ENCODE data around the gene STAT5B. TPM values are rescaled to one million over a fixed set of nuclear protein-coding genes. Genes with fewer than 3 reads are reported as not detected.

STAT5B gene
- polyA plus RNA-seq, 1 experiment = 34.0 TPM

DNA sequence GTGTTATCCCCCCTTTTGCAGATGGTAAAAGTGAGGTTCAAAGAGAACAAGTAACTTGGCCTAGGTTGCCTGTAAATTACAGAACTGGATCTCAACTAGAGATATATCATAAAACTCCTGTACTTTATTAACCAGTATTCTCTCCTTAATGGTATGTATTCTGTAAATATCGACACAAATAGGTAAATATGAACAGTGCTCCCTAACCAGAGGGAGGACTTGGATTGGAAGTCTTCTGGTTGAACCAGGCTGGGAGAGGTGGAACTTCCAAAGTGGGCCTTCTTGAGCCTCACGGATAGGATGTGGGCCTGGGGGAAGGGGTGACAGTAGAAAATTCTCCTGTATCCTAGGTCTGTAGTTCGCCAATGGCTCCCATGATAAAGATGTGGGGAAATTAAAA is 19.8 kb upstream of the STAT5B start:
- Histone ChIP-seq H3K27ac (ENCODE audit: low read depth, low read length) (no peak overlapping the region), H3K9me3 (ENCODE audit: control insufficient read depth, insufficient read depth, low read length) (no peaks in the 10 kb centered on the region), H3K4me3 (ENCODE audit: low read depth, low read length) (no peak overlapping the region), H3K27me3 (ENCODE audit: control insufficient read depth, insufficient read depth, low read length) (no peaks in the 10 kb centered on the region)
- ChIA-PET CTCF (no interaction called here), POLR2A (no interaction called here)
- no peak for DNase-seq (ENCODE audit: low read depth, low spot score)
- TF ChIP-seq, protein P1, sequence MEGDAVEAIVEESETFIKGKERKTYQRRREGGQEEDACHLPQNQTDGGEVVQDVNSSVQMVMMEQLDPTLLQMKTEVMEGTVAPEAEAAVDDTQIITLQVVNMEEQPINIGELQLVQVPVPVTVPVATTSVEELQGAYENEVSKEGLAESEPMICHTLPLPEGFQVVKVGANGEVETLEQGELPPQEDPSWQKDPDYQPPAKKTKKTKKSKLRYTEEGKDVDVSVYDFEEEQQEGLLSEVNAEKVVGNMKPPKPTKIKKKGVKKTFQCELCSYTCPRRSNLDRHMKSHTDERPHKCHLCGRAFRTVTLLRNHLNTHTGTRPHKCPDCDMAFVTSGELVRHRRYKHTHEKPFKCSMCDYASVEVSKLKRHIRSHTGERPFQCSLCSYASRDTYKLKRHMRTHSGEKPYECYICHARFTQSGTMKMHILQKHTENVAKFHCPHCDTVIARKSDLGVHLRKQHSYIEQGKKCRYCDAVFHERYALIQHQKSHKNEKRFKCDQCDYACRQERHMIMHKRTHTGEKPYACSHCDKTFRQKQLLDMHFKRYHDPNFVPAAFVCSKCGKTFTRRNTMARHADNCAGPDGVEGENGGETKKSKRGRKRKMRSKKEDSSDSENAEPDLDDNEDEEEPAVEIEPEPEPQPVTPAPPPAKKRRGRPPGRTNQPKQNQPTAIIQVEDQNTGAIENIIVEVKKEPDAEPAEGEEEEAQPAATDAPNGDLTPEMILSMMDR (IDR thresholded peaks at IDR 0.05; ENCODE audit: low read depth, low read length) = no peak

DNA sequence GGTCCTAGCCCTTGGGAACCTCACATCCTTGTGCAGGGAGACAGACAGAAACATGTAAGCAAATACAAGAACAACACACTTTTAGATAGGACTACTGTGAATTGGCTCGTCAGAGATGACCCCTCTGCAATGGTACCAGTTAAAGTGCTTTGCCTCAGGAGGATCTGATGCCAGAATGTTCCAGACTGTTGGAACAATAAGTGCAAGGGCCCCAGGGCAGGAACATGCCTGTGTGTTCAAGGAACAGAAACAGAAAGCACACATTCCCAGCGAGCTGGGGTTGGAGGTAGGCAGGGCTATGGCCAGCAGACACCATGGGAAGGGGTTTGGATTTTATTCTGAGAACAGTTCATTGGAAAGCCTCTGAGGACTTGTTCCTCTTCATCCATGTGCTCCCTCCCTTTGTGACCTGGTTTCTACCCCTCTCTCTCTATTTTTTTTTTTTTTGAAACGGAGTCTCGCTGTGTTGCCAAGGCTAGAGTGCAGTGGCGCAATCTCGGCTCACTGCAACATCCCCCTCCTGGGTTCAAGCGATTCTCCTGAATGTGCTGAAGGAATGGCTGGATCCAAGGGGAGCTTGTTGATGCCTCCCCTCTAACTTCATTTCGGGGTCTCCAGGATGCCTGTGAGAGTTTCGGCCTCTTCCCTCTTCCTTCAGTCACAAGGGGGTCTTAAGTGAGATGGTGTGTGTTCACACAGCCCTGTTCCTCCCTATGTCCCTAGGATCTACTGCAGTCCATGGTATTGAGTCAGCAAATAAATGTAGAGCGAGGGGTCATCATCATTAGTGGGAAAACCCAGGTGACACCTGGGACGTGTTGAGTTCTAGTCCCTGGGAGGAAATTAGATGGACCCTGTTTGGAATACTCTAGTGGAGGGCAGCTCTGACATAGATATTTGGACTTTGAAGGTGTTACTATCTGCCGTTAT is 18.5 kb upstream of the STAT5B start:
- TF ChIP-seq, protein P1 (IDR thresholded peaks at IDR 0.05; ENCODE audit: low read depth, low read length) = no peak
- Histone ChIP-seq H3K4me3 (ENCODE audit: low read depth, low read length) (no peak overlapping the region), H3K27me3 (ENCODE audit: control insufficient read depth, insufficient read depth, low read length) (no peaks in the 10 kb centered on the region), H3K9me3 (ENCODE audit: control insufficient read depth, insufficient read depth, low read length) (no peaks in the 10 kb centered on the region), H3K27ac (ENCODE audit: low read depth, low read length) (no peak overlapping the region)
- no peak for DNase-seq (ENCODE audit: low read depth, low spot score)
- ChIA-PET CTCF (interaction anchor here (0.8 kb wide), 1 partner anchor 72 kb away, joined by 3 read pairs; no protein-coding TSS in a partner anchor), POLR2A (no interaction called here)

DNA sequence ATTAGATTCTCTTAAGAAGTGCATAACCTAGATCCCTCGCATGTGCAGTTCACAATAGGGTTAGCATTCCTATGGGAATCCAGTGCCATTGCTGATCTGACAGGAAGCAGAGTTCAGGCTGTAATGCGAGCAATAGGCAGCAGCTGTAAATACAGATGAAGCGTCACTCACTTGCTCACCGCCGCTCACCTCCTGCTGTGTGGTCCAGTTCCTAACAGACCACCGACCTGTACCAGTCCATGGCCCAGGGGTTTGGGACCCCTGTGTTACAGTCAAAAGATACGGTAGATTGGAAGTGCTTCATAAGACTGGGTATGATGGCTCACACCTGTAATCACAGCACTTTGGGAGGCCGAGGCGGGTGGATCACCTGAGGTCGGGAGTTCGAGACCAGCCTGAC is 14.9 kb upstream of the STAT5B start:
- Histone ChIP-seq H3K9me3 (ENCODE audit: control insufficient read depth, insufficient read depth, low read length) (peaks cover 6% of the 10 kb centered on the region; the same call in 1 of the 2 replicates), H3K27me3 (ENCODE audit: control insufficient read depth, insufficient read depth, low read length) (no peaks in the 10 kb centered on the region), H3K27ac (ENCODE audit: low read depth, low read length) (no peak overlapping the region), H3K4me3 (ENCODE audit: low read depth, low read length) (no peak overlapping the region)
- DNase-seq (ENCODE audit: low read depth, low spot score) = no peak
- CTCF ChIA-PET = interaction anchor here (0.6 kb wide), 1 partner anchor 69 kb away, joined by 4 read pairs; no protein-coding TSS in a partner anchor
- POLR2A ChIA-PET = interaction anchor here (0.5 to 1.1 kb wide), 2 partner anchors 40 to 50 kb away, joined by 3 to 4 read pairs; no protein-coding TSS in a partner anchor
- TF ChIP-seq, protein P1 (IDR thresholded peaks at IDR 0.05; ENCODE audit: low read depth, low read length) = no peak

DNA sequence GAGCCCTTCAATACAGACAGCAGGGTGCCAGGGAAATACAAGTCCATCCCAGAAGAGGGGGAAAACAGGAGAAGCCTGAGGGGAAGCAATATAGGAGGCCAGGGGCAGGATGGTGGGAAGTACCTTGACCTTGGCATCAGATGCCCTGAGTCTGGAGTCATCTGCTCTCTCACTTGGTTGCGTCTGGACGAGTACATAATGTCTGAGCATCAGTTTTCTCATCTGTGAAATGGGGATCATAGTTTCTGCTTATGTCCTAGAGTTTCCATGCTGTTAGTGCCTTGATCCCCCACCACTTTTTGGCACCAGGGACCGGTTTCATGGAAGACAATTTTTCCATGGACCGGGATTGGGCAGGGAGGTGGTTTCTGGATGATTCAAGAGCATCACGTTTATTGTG is 14.4 kb upstream of the STAT5B start:
- no peak for DNase-seq (ENCODE audit: low read depth, low spot score)
- Histone ChIP-seq H3K27ac (ENCODE audit: low read depth, low read length) (no peak overlapping the region), H3K4me3 (ENCODE audit: low read depth, low read length) (no peak overlapping the region), H3K9me3 (ENCODE audit: control insufficient read depth, insufficient read depth, low read length) (peaks cover 6% of the 10 kb centered on the region; the same call in 1 of the 2 replicates), H3K27me3 (ENCODE audit: control insufficient read depth, insufficient read depth, low read length) (no peaks in the 10 kb centered on the region)
- TF ChIP-seq, protein P1 (IDR thresholded peaks at IDR 0.05; ENCODE audit: low read depth, low read length) = no peak
- POLR2A ChIA-PET = interaction anchor here (0.5 to 1.1 kb wide), 2 partner anchors 40 to 49 kb away, joined by 3 to 4 read pairs; no protein-coding TSS in a partner anchor
- CTCF ChIA-PET = no interaction called here

DNA sequence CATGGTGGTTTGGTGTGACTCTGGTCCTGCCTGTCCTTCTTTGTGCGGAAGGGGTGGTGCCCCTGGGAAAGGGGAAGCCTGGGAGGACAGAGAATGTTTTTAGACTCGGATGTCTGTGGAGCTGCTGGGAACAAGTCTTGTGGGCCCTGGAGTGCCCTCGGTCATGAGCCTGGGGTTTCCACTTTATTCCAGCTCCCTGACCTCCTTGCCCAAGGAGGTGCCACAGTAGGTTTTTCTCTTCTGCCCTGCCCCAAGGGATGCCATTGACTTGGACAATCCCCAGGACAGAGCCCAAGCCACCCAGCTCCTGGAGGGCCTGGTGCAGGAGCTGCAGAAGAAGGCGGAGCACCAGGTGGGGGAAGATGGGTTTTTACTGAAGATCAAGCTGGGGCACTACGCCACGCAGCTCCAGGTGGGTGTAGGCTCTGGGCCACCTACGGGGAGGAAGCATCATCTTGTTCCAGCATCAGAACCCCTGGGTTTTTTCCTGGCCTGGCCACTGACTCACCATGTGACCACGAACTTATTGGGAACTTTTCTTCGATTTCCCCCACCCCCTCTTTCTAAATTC is 13.5 kb upstream of the STAT5B start:
- CTCF ChIA-PET = no interaction called here
- peaks cover 6% of the 10 kb centered on the region; the same call in 1 of the 2 replicates for H3K9me3 ChIP-seq (ENCODE audit: control insufficient read depth, insufficient read depth, low read length)
- no peaks in the 10 kb centered on the region for H3K27me3 ChIP-seq (ENCODE audit: control insufficient read depth, insufficient read depth, low read length)
- no peak overlapping the region for H3K4me3 ChIP-seq (ENCODE audit: low read depth, low read length)
- DNase-seq (ENCODE audit: low read depth, low spot score) = no peak
- TF ChIP-seq, protein P1 (IDR thresholded peaks at IDR 0.05; ENCODE audit: low read depth, low read length) = no peak
- H3K27ac ChIP-seq (ENCODE audit: low read depth, low read length) = no peak overlapping the region
- POLR2A ChIA-PET = no interaction called here
